ENCODE measurements around the gene ZNF638. TPM values are rescaled to one million over a fixed set of nuclear protein-coding genes. Genes with fewer than 3 reads are reported as not detected.

Gene ZNF638
- polyA plus RNA-seq, 3 donors: 210 to 235 (median 223) TPM

Other genes starting within 250 kb of the ZNF638 start
- 10 to 100 TPM; 23.1 to 24.9 (median 23.2) TPM for gene MCEE, start 201.6 kb upstream of the ZNF638 start, polyA plus RNA-seq (ENCODE audit: insufficient read length in 3 of 3)
- 10 to 100 TPM; 45.5 to 53.2 (median 48.3) TPM for gene MPHOSPH10, start 201.1 kb upstream of the ZNF638 start, polyA plus RNA-seq (ENCODE audit: insufficient read length in 3 of 3)
- gene PAIP2B, start 104.7 kb upstream of the ZNF638 start, polyA plus RNA-seq (ENCODE audit: insufficient read length in 3 of 3): 10 to 100 TPM; 19.5 to 20.8 (median 19.6) TPM
- 10 to 100 TPM; 16.0 to 20.5 (median 17.0) TPM for gene DYSF, start 121.8 kb downstream of the ZNF638 start, polyA plus RNA-seq (ENCODE audit: insufficient read length in 3 of 3)

Data from right renal cortex interstitium (tissue), 3 donors.